GM23338 (cell line): ENCODE data around the gene TSPAN33. TPM values are rescaled to one million over a fixed set of nuclear protein-coding genes. Genes with fewer than 3 reads are reported as not detected.

Experiments
- ATAC-seq: fragments of 200-7000 bp; cut with Tn5 transposase; 3 replicates; pipeline ENCODE4 v1.9.1; 2020
- DNase-seq: peaks from one replicate; pipeline ENCODE4 v3.0.0-alpha.2; 2015; ENCODE audit warnings: low spot score
- H2AFZ ChIP-seq: fragments of 200-600 bp; sonication (generic); 2 replicates; pipeline ENCODE4 v1.8.0; 2016; ENCODE audit warnings: antibody characterized with exemption, mild to moderate bottlenecking, moderate library complexity
- H3F3A ChIP-seq: fragments of 200-600 bp; sonication (generic); replicated peaks from 2 replicates; pipeline ENCODE4 v1.8.0; 2017; ENCODE audit warnings: antibody characterized with exemption, mixed run types, low read depth
- H3K27ac ChIP-seq: fragments of 200-600 bp; sonication (generic); 2 replicates; pipeline ENCODE4 v1.6.1; 2016; ENCODE audit warnings: low read depth
- H3K27me3 ChIP-seq: fragments of 200-600 bp; sonication (generic); 2 replicates; pipeline ENCODE4 v1.8.0; 2016; ENCODE audit warnings: mild to moderate bottlenecking, mixed run types, moderate library complexity; ENCODE audit not compliant: insufficient read depth
- H3K36me3 ChIP-seq: fragments of 200-600 bp; sonication (generic); 2 replicates; pipeline ENCODE4 v1.8.0; 2016; ENCODE audit warnings: mild to moderate bottlenecking; ENCODE audit not compliant: insufficient read depth
- H3K4me1 ChIP-seq: fragments of 200-600 bp; sonication (generic); 2 replicates; pipeline ENCODE4 v1.8.0; 2016; ENCODE audit warnings: mild to moderate bottlenecking, moderate library complexity; ENCODE audit not compliant: insufficient read depth
- H3K4me2 ChIP-seq: fragments of 200-600 bp; sonication (generic); 2 replicates; pipeline ENCODE4 v1.7.1; 2017; ENCODE audit warnings: mixed run types
- H3K4me3 ChIP-seq: fragments of 200-600 bp; sonication (generic); 2 replicates; pipeline ENCODE4 v1.6.1; 2016; ENCODE audit warnings: mixed run types
- H3K79me2 ChIP-seq: fragments of 200-600 bp; sonication (generic); replicated peaks from 2 replicates; pipeline ENCODE4 v1.8.0; 2017; ENCODE audit warnings: mild to moderate bottlenecking; ENCODE audit not compliant: insufficient read depth
- H3K9me2 ChIP-seq: fragments of 200-600 bp; sonication (generic); 2 replicates; pipeline ENCODE4 v1.8.0; 2017; ENCODE audit not compliant: insufficient read depth
- H4K20me1 ChIP-seq: fragments of 200-600 bp; sonication (generic); replicated peaks from 2 replicates; pipeline ENCODE4 v1.8.0; 2017; ENCODE audit warnings: mild to moderate bottlenecking; ENCODE audit not compliant: insufficient read depth
- H3K27ac Mint-ChIP-seq: 2 replicates; pipeline ENCODE4 v1.8.0; 2020; ENCODE audit warnings: inconsistent platforms, mild to moderate bottlenecking, moderate library complexity, mixed read lengths
- H3K27me3 Mint-ChIP-seq: 3 replicates; pipeline ENCODE4 v1.8.0; 2022; ENCODE audit warnings: low read depth, mild to moderate bottlenecking, moderate library complexity, mixed read lengths, inconsistent platforms; ENCODE audit not compliant: insufficient read depth, poor library complexity
- H3K36me3 Mint-ChIP-seq: 3 replicates; pipeline ENCODE4 v1.8.0; 2021; ENCODE audit warnings: low read depth, mild to moderate bottlenecking, inconsistent platforms, moderate library complexity, mixed read lengths
- H3K4me1 Mint-ChIP-seq: 3 replicates; pipeline ENCODE4 v1.8.0; 2020; ENCODE audit warnings: mild to moderate bottlenecking, inconsistent platforms, mixed read lengths
- H3K4me3 Mint-ChIP-seq: 3 replicates; pipeline ENCODE4 v1.8.0; 2021; ENCODE audit warnings: moderate library complexity, mild to moderate bottlenecking, inconsistent platforms, mixed read lengths
- H3K9me3 Mint-ChIP-seq: 3 replicates; pipeline ENCODE4 v1.8.0; 2020; ENCODE audit warnings: moderate library complexity, mild to moderate bottlenecking, inconsistent platforms, mixed read lengths
- CREB1 ChIP-seq: fragments of 250-450 bp; sonication (Bioruptor Pico); IDR thresholded peaks from 2 replicates; pipeline ENCODE4 v1.5.0; 2020; ENCODE audit warnings: low read depth, mild to moderate bottlenecking, moderate library complexity
- CTCF ChIP-seq, 2 experiments: fragments of 200-600 bp in 1 of 2; sonication (generic) in 1 of 2; conservative IDR thresholded peaks; 2 replicates each; pipeline versions ENCODE4 v1.5.1 to v1.6.1; 2016 to 2017; ENCODE audit warnings: antibody characterized with exemption in 2 of 2, low read depth in 2 of 2, mild to moderate bottlenecking in 2 of 2, moderate library complexity in 1 of 2
- ETS1 ChIP-seq: IDR thresholded peaks from 2 replicates; pipeline ENCODE4 v1.6.1; 2016; ENCODE audit warnings: antibody characterized with exemption
- EZH2 ChIP-seq: fragments of 200-600 bp; sonication (generic); IDR thresholded peaks from one replicate; pipeline ENCODE4 v1.8.0; 2017; ENCODE audit warnings: antibody characterized with exemption, mild to moderate bottlenecking, low read depth; ENCODE audit not compliant: unreplicated experiment
- NANOG ChIP-seq: IDR thresholded peaks from 2 replicates; pipeline ENCODE4 v1.6.1; 2016; ENCODE audit warnings: antibody characterized with exemption, borderline replicate concordance
- POLR2AphosphoS5 ChIP-seq: IDR thresholded peaks from 2 replicates; pipeline ENCODE4 v1.6.1; 2016; ENCODE audit warnings: antibody characterized with exemption, low read depth
- STAT1 ChIP-seq: IDR thresholded peaks from one replicate; pipeline ENCODE4 v1.6.1; 2016; ENCODE audit warnings: antibody characterized with exemption; ENCODE audit not compliant: unreplicated experiment
- ZNF114 ChIP-seq: fragments of 250-450 bp; sonication (Bioruptor Pico); IDR thresholded peaks from 2 replicates; pipeline ENCODE4 v1.5.0; 2020; ENCODE audit warnings: mild to moderate bottlenecking, moderate library complexity
- ZNF331 ChIP-seq: fragments of 250-450 bp; sonication (Bioruptor Pico); IDR thresholded peaks from 2 replicates; pipeline ENCODE4 v1.5.0; 2020; ENCODE audit warnings: low read depth, mild to moderate bottlenecking, moderate library complexity
- ZNF462 ChIP-seq: fragments of 250-450 bp; sonication (Bioruptor Pico); IDR thresholded peaks from 2 replicates; pipeline ENCODE4 v1.5.0; 2020; ENCODE audit warnings: mild to moderate bottlenecking, moderate library complexity
- polyA plus RNA-seq: library from polyadenylated mRNA; unstranded; fragments of >200 nt; fragmentation: Nextera tagmentation; extraction: Ambion mirVana; gene quantifications from 2 replicates; pipeline ENCODE4 v1.2.1, GENCODE V29; 2016
- total RNA-seq: library from RNA; depleted of rRNA; stranded (reverse); fragments of >200 nt; shearing (Covaris generic); gene quantifications from 2 replicates; pipeline ENCODE4 v1.2.3, GENCODE V29; 2014

Gene TSPAN33
- total and polyA plus RNA-seq, 2 experiments from 2014 or later = 17.6 to 51.5 TPM

DNA sequence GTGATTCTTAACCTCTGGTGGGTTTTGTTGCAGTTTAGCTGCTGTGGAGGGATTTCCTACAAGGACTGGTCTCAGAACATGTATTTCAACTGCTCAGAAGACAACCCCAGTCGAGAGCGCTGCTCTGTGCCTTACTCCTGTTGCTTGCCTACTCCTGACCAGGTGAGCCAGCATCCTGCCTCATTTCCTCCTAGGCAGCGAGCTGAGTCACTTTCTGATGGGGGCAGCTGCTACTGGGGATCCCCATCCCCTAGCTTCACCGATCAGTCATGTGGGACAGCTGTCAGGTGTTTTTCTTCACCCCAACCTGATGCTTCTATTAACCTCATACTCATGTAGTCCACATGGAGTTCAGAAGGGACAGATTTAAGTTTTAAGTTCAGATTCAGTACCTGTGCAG lies 22.2 kb downstream of the TSPAN33 start:
- Histone ChIP-seq H3K9me2 (no peaks in the 10 kb centered on the region), H3K27ac (no peak overlapping the region), H3K79me2 (no peaks in the 10 kb centered on the region), H3K4me2 (no peak overlapping the region), H3K4me1 (peaks cover 19% of the 10 kb centered on the region), H3K27me3 (no peaks in the 10 kb centered on the region), H2AFZ (no peak overlapping the region), H3K36me3 (peaks cover 9% of the 10 kb centered on the region), H3F3A (peaks cover 3% of the 10 kb centered on the region; the same call in 1 of the 2 replicates), H3K4me3 (no peak overlapping the region), H4K20me1 (0 out of 2 replicates have a peak, but pooled peaks cover 3% of the 10 kb centered on the region)
- no peak for DNase-seq
- Mint-ChIP-seq H3K27ac (no peak overlapping the region), H3K9me3 (no peaks in the 10 kb centered on the region), H3K4me3 (no peak overlapping the region), H3K36me3 (peaks cover 14% of the 10 kb centered on the region), H3K4me1 (peaks cover 40% of the 10 kb centered on the region), H3K27me3 (peaks cover 10% of the 10 kb centered on the region)
- no peak for ATAC-seq
- TF ChIP-seq ZNF462 (no peak), CTCF (conservative IDR thresholded peaks at IDR 0.05; ENCODE audit: low read depth in 2 of 2) (no peak), POLR2AphosphoS5 (no peak), ETS1 (no peak), EZH2 (no peak), ZNF114 (CRISPR knock-in tag) (no peak), CREB1 (CRISPR knock-in tag) (no peak), STAT1 (no peak), NANOG (no peak), ZNF331 (CRISPR knock-in tag) (no peak)
